ENCODE measurements around the gene BCR. TPM values are rescaled to one million over a fixed set of nuclear protein-coding genes. Genes with fewer than 3 reads are reported as not detected.

Gene BCR
- total RNA-seq, 1 donor from 2014 or later, result 57.2 TPM

DNA sequence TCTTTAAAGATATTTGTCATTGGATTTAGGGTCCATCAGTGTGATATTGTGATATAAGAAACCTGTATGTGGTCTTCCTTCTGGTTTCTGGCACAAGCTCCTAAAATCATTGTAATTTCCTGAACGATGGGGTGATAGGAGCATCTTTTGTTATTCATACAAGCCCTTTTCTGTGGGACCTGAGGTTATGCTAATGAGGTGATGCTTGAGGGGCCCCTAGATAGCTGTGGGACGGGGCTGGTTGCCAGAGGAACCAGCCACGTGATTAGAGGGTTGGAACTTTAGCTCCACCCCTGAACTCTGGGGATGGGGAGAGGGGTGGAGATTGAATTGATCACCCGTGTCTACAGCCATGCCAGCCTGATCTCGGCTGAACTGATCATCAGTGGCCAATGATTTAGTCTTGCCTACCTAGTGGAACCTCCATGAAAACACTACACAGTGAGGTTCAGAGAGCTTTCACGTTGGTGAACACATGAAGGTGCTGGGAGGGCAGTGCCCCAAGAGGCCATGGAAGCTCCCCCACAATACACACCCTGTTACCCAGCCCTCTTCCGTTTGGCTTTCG is 62.8 kb downstream of the BCR start:
- no peaks in the 10 kb centered on the region for H3K36me3 ChIP-seq
- no peak overlapping the region for H3K27ac ChIP-seq
- intact Hi-C loops (cut with DNase I), result no loop called here
- H3K9me3 ChIP-seq, result no peaks in the 10 kb centered on the region
- H3K4me3 ChIP-seq, result no peak overlapping the region
- TF ChIP-seq, protein P1, sequence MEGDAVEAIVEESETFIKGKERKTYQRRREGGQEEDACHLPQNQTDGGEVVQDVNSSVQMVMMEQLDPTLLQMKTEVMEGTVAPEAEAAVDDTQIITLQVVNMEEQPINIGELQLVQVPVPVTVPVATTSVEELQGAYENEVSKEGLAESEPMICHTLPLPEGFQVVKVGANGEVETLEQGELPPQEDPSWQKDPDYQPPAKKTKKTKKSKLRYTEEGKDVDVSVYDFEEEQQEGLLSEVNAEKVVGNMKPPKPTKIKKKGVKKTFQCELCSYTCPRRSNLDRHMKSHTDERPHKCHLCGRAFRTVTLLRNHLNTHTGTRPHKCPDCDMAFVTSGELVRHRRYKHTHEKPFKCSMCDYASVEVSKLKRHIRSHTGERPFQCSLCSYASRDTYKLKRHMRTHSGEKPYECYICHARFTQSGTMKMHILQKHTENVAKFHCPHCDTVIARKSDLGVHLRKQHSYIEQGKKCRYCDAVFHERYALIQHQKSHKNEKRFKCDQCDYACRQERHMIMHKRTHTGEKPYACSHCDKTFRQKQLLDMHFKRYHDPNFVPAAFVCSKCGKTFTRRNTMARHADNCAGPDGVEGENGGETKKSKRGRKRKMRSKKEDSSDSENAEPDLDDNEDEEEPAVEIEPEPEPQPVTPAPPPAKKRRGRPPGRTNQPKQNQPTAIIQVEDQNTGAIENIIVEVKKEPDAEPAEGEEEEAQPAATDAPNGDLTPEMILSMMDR (IDR thresholded peaks at IDR 0.05), result no peak
- ATAC-seq (no peak), DNase-seq (no peak)
- peaks cover 24% of the 10 kb centered on the region for H3K4me1 ChIP-seq
- no peaks in the 10 kb centered on the region for H3K27me3 ChIP-seq (ENCODE audit: low read depth)

DNA sequence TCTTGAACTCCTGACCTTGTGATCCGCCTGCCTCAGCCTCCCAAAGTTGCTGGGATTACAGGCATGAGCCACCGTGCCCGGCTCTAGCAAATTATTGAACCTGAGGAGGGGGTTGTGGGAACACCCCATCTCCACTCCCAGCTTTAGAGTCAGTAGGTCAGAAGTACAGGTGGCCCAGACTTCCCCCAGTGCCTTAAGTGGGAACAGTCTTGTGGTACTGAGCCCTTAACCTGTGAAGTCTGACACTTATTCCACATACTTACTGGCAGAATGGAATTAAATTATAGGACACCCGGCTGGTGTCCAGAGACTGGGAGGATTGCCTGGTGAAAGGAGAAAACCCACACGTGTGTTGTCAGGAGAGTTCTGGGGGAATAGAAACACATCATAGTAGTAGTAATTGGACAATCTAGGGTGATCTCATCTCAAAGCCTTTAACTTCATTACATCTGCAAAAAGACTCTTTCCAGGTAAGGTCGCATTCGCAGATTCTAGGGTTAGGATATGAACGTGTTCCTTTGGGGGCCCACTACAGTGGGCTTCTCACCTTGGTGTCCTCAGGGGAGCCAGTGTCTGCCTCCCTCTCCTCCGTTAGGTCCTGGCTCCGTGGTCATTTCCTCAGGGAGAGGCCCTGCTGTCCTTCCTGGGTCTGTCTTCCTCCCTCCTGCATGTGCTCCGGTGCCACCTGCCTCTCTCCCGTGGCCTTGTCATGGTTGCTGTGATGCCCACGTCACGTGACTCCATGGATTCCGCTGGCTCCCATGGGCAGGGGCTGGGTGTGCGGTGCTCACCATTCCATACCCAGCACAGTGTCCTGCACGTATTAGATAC is 63.8 kb downstream of the BCR start:
- Histone ChIP-seq H3K27me3 (ENCODE audit: low read depth) (no peaks in the 10 kb centered on the region), H3K4me3 (no peak overlapping the region), H3K9me3 (no peaks in the 10 kb centered on the region), H3K36me3 (no peaks in the 10 kb centered on the region), H3K4me1 (peaks cover 29% of the 10 kb centered on the region), H3K27ac (no peak overlapping the region)
- DNase-seq (no peak), ATAC-seq (no peak)
- TF ChIP-seq, protein P1 (IDR thresholded peaks at IDR 0.05), result no peak
- intact Hi-C loops (cut with DNase I), result no loop called here

DNA sequence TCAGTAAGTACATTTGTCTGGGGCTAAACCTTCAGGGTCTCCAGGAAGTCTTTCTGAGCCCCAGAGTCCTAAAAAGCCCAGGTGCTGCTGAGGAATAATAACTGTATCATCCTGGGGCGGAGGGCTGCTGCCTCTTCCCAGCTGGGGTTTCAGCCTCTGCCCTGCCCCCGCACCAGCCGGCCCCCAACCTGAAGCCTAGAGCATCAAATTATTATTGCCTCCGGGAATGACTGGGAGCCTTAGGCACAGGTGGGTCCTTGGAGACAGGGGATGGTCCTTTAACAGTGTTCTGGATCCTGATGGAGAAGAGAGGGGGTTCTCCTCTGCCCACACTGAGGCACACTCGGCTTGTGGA is 64.4 kb downstream of the BCR start:
- Histone ChIP-seq H3K27ac (no peak overlapping the region), H3K4me1 (peaks cover 29% of the 10 kb centered on the region)

DNA sequence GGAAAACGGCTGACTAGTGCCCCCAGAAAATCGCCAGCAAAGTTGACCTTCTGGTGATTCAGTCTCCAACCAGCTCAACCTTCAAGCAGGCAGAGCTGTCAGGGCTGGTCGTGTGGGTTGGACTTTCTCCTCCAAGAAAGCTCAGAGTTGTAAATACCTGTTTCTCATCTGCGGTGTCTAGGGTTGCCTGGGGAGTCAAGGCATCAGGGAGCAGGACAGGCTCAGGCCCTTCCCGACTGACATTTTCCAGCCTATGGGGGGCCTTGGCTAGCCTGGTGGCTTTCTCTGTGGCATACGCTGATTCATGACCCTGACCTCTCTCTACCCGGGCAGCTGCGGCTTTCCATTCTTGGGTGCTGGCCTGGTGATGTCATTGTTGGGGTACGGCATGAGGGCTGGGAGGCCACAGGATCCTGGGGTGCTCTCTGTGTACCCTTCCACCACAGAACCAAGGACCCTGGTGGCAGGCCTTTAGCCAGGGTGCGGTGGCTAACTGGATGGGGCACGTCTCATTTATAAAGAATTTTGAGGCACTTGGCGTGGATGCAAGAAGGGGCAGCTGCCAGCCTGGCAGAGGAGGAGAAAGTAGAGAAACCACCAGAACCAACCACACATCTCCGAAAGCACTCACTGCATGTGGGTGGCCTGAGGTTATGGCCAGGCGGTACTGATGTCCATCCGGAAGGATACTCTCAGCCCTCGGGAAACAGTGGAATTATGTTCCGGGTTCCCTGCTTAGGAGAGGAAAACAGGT is 64.9 kb downstream of the BCR start:
- TF ChIP-seq, protein P1 (IDR thresholded peaks at IDR 0.05), result no peak
- Histone ChIP-seq H3K36me3 (no peaks in the 10 kb centered on the region), H3K9me3 (no peaks in the 10 kb centered on the region), H3K27me3 (ENCODE audit: low read depth) (no peaks in the 10 kb centered on the region), H3K4me1 (peaks cover 29% of the 10 kb centered on the region), H3K4me3 (no peak overlapping the region), H3K27ac (no peak overlapping the region)
- DNase-seq (no peak), ATAC-seq (no peak)
- intact Hi-C loops (cut with DNase I), result no loop called here

More for the DNA sequence above, 64.4 kb downstream of the BCR start:
- no peaks in the 10 kb centered on the region for H3K27me3 ChIP-seq (ENCODE audit: low read depth)
- no peaks in the 10 kb centered on the region for H3K36me3 ChIP-seq
- TF ChIP-seq, protein P1 (IDR thresholded peaks at IDR 0.05), result no peak
- DNase-seq, result no peak
- H3K9me3 ChIP-seq, result no peaks in the 10 kb centered on the region
- H3K4me3 ChIP-seq, result no peak overlapping the region
- ATAC-seq, result no peak
- intact Hi-C loops (cut with DNase I), result no loop called here

DNA sequence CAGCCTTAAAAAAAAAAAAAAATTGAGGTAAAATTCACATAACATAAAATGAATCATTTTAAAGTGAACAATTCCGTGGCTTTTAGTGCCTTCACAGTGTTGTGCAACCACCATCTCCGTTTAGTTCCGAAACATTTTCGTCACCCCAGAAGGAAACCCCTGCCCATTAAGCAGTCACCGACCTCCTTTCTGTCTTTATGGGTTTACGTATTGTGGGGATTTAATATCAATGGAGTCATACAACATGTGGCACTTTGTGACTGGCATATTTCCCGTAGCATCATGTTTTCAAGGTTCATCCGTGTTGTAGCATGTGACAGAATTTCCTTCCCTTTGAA is 65.5 kb downstream of the BCR start:
- Histone ChIP-seq H3K27me3 (ENCODE audit: low read depth) (no peaks in the 10 kb centered on the region), H3K9me3 (no peaks in the 10 kb centered on the region), H3K36me3 (no peaks in the 10 kb centered on the region), H3K4me3 (no peak overlapping the region), H3K4me1 (peaks cover 28% of the 10 kb centered on the region), H3K27ac (no peak overlapping the region)
- TF ChIP-seq, protein P1 (IDR thresholded peaks at IDR 0.05), result no peak
- ATAC-seq (no peak), DNase-seq (no peak)
- intact Hi-C loops (cut with DNase I), result no loop called here
